NCI-H2029 treated with DMSO at 0.1 percent for 48 hours (cell line): ENCODE measurements around the gene PDCD1.
"Not testable (repeated sequence)": the region's sequence is repeated elsewhere in the genome, so short reads cannot be mapped to it uniquely, and the experiment has no call there.

ENCODE experiments used
- DNase-seq: peaks from one replicate; lab custom pipeline; 2025; lab: John Stamatoyannopoulos, UW

Gene PDCD1

DNA sequence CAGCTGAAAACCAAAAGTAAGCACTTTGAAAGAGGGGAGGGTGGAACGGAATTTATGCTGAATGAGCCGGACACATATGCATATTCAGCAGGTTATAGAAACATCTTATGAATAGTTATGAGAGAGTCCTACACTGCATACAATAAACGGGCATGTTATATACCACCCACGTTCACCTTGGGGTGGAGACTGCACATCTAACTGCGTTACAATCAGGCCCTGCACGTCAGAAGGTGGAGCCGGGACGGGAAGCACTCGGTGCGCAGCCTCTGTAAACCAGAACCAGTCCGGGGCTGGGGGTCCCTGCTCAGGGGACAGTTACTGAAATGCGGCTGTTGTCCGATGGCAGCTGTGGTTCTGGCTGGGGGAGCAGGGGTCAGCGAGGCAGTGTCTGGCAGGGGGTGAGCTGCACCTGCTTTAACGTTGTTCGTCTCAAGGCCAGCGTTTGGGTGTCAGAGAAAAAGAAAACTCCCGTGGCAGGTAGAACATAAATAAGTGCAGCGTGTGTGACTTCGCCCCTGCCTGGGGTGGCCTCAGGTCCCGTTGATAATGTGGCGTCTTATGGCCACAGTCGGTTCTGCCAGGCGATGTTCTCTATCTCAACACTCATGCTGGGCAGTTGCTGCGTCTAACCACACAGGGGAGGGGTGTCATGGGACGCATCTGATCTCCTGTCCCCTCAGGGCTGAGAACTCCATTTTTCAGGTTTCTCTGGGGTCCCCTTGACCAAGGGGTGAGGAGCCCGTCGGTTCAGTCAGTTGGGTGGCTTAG is 24.8 kb downstream of the PDCD1 start:
- not testable (repeated sequence) for DNase-seq

DNA sequence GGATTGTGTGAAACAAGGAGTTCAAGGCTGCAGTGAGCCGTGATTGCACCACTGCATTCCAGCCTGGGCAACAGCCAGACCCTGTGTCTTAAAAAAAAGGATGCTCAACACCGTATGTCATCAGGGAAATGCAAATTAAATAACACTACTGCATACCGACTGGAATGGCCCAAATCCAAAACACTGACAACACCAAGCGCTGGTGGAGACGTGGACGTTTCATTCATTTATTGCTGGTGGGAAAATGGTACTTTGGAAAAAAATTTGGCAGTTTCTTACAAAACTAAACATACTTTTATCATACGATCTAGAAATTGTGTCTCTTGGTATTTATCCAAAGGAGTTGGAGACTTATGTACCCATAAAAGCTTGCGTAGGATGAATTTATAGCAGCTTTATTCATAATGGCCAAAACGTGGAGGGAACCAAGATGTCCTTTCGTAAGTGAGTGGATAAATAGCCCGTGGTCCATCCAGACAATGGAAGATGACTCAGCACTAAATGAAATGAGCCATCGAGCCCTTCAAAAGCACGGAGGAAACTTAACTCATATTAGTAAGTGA is 25.5 kb downstream of the PDCD1 start:
- DNase-seq, result no peak

DNA sequence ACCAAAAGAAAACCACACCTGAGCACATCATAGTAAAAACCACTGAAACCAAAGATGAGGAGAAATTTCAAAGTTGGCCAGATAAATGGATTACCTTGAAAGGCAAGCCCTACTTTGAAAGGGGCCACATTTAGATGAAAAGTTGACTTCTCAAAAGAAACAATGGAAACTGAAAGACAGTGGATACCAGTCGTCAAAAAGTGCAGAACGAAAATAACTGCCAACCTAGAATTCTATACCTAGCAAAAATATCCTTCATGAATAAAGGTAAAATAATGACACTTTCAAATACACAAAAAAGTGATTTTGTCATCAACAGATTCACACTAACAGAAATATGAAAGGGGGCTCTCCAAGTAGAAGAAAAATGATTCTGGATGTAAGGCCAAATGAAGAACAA is 31.3 kb downstream of the PDCD1 start:
- no peak for DNase-seq

DNA sequence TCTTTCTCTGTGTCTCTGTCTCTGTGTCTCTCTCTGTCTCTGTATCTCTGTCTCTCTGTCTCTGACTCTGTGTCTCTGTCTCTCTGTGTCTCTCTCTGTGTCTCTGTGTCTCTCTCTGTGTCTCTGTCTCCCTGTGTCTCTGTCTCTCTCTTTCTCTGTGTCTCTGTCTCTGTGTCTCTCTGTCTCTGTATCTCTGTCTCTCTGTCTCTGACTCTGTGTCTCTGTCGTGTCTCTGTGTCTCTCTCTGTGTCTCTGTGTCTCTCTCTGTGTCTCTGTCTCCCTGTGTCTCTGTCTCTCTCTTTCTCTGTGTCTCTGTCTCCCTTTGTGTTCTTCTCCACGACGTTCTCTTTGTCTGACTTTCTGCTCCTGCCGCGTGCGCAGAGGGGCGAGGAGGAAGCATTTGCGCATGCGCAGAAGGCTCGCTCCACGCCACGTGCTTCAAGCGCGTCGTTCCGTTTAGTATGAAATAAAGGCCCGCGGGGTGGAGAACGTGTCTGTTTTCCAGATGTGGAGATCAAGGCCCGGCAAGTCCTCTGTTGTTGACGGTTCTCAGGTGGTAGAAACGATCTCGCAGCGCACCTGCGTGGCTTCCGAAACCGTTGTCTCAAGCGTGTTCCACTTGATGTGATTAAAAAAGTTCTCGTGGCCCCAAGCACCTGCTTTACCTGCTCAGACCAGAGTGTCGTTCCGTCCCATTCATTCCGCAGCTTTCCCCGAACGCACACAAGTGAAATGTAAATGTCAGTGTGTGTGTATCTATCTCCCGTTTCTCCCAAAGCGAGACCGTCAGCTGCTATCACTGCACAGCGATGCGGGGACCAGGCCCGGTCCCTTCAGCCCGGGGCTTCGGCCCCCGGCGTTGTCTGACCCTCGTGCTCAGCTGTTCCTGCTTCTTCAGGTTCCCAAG is 34.9 kb downstream of the PDCD1 start:
- DNase-seq, result not testable (repeated sequence)

DNA sequence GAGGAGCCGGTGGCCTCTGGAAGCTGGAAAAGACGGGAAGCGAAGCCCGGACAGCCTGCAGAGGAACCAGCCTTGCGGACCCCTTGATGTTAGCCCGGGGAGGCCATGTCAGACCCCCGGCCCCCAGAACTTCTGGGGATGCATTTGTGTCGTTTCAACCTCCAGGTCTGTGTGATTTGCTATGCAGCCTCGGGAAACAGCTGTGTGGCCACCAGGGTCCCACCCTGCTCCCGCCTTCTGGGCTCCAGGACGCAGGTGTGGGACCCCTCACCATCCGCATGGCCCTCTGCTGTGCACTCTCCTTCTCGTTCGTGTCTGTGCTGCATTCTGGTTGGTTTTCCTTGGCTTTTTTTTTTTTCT is 36.5 kb downstream of the PDCD1 start:
- DNase-seq, result no peak

DNA sequence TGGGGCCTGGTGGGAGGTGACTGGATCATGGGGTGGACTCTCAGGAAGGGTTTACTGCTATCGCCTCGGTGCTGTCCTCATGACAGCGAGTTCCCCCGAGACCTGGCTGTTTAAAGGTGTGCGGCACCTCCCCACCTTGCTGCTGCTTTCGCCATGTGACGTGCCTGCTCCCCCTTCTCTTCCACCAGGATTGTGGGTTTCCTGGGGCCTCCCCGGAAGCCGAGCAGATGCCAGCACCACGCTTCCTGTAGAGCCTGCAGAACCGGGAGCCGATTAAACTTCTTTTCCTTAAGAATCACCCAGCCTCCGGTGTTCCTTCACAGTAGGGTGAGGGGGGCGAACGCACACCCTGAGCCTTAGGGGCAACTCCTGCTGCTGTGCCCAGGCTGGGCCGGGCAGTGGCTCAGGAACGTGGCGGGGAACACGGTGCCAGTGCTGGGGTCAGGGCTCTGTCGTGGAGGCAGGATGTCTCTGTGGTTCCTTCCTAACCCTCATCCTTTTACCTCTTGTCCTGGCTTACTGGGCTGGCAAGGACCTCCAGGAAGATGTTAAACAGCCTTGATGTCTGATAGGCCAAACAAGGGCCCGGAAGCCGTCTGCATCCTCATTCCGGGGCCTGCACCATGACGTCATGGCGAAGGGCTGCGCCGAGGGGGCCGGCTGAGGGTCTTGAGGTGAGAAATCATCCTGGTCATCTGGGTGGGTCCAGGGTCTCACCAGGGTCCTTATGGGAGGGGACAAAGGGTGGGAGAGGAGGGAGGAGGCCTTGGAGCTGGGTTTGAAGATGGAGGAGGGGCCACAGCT is 37.0 kb downstream of the PDCD1 start:
- DNase-seq, result no peak

DNA sequence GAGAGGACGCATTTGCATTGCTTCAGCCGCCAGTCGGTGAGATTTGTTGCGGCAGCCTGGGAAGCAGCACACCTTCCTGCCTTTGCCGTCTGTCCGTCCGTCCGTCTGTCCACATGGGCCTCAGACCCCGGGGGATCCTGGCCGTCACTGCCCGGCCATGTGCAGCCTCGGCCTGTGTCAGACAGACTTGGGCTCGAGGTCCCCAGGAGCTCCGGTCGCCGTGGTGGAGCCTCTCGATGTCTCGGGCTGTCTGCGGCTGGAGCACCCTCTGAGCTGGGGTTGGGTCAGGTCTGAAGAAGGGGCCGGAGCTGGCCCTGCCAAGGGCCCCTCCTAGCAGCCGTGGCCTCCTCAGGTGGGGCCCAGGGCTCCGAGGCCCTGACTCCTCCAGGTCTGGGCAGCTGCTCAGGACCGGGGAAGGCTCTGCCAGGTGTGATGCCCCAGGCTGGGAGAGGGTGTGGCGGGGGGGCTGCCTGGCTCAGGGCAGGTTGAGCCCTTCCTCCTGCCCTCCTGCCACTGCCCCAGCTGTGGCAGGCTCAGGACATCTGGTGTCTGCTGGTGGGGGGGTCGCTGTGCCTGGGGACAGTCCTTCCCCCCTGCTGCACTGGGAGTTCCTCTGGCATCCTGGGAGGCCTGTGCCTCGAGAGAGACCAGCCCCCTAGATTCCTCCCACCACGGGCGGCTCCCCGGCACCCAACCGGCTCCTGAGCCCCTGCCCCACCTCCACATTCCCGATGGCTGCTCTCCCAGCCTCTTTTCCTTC is 37.9 kb downstream of the PDCD1 start:
- DNase-seq, result no peak

DNA sequence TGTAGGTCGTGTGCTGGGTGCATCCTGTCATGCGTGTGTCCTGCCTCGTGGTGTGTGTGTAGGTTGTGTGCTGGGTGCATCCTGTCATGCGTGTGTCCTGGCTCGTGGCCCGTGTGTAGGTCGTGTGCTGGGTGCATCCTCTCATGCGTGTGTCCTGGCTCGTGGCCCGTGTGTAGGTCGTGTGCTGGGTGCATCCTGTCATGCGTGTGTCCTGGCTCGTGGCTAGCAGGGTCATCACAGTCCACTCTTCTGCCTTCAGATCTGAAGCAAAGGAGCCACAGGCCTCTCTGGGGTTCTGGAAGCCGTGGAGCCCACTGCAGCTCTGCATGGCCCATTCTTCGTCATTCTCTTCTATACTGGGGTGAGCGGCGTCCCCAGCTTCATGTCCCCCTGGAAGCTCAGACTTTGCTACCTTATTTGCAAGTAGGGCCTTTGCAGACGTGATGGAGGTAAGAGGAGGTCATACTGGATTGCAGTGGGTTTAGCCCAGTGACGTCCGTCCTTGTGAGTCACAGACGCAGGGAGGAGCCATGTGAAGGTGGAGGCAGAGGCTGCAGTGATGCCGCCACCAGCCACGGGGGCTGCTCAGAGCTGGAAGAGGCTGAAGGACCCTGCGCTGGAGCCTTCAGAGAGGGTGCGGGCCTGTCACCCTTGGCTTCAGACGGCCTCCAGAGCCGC is 38.6 kb downstream of the PDCD1 start:
- DNase-seq, result not testable (repeated sequence)

DNA sequence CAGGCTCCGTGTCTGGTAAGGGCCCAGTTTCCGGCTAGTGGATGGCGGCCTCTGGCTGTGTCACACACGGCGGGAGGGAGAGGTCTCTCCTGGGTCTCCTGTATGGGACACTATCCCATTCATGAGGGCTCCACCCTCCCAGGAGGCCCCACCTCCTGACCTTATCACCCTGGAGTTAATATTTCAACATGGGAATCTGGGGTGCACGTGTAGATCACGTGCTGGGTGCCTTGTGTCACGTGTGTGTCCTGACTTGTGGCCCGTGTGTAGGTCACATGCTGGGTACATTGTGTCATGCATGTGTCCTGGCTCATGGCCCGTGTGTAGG is 39.8 kb downstream of the PDCD1 start:
- DNase-seq, result no peak

DNA sequence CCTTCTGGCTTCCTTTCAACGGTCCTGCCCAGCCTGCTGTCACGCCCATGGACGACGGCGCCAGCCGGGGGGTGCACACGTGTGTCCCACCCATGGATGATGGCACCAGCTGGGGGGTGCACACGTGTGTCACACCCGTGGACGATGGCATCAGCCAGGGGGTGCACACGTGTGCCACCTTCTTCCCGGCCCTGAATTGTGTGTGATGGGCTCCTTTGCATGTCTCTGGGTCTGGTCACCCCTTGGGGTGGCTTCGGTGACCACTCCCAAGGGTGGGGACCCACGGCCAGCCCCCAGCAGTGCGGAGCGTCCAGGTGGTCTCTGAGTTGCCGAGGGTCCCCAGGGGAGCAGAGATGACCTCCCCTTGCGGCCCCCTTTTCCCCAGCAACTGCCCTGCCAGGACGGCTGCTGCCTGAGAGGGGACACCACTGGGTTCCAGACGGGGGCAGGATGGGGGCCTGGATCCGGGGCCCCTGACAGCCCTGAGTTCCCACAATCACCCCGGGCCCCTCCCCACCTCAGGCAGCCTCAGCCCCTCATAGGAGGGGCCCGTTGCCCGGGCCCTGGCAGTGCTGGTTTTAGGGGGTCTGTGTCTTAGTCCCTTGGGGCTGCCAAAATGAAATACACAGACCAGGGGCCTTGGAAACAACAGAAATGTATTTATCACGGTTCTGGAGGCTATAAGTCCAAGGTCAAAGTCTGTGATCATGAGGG is 40.3 kb downstream of the PDCD1 start:
- DNase-seq, result no peak

DNA sequence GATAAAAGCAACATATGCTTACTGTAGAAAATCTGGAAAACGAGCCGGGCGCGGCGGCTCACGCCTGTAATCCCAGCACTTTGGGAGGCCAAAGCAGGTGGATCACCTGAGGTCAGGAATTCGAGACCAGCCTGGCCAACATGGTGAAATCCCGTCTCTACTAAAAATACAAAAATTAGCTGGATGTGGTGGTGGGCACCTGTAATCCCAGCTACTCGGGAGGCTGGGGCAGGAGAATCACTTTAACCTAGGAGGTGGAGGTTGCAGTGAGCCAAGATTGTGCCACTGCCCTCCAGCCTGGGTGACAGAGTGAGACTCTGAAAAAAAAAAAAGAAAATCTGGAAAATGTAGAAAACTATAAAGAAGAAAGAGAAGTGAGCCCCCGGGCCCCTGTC is 40.9 kb downstream of the PDCD1 start:
- not testable (repeated sequence) for DNase-seq

DNA sequence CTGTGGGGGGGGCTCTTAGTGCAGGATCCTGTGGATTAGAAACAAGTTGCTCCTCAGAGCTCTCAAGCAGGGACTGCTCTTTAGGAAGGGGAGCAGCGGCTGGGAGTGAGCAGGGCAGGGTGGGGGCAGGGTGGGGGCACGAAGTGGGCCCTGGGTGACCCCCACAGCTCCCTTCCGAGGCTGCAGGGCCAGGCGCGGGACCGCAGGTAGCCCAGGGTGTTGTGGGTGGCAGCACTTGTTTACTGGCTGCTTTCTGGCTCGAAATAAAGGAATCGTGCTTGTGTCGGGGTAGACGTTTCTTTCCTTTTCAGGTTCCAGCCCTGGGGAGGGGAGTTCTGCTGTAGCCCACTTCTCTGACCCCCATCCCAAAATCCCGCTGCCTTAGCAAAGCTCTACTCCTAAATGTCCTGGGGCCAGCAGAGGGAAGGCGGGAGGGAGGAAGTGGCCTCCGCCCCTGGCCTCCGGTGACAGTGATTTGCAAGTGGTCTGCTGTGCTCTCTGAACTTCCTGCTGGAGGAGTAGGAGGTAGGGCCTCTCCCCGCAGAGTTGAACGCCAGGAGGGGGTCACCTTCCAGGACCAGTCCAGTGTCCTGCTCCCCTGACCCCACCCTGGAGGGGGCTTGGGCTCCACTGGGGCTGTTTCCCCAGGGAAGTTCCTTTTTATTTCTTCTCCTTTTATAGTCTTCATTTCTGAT is 41.4 kb downstream of the PDCD1 start:
- no peak for DNase-seq

DNA sequence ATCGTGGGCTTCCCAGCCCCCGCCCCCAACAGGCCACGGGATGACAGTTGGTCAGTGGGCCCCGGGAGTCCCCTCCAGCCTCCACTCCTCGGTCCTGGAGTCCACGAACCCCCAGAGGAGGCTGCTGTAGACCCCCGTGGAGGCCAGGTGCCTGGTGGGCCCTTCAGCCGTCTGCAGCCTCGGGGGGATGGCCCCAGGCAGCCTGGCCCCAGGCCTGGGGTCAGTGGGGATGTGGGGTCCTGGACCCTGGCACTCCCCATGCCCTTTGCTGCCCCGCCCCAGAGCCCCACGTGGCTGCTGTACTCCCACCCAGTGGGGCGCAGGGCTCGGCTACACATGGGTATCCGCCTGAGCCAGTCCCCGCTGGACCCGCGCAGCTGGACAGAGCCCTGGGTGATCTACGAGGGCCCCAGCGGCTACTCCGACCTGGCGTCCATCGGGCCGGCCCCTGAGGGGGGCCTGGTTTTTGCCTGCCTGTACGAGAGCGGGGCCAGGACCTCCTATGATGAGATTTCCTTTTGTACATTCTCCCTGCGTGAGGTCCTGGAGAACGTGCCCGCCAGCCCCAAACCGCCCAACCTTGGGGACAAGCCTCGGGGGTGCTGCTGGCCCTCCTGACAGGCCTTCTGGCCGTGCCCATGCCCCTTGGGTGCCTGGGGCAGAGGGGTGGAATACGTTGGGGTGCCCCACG is 42.1 kb downstream of the PDCD1 start:
- DNase-seq, result no peak

DNA sequence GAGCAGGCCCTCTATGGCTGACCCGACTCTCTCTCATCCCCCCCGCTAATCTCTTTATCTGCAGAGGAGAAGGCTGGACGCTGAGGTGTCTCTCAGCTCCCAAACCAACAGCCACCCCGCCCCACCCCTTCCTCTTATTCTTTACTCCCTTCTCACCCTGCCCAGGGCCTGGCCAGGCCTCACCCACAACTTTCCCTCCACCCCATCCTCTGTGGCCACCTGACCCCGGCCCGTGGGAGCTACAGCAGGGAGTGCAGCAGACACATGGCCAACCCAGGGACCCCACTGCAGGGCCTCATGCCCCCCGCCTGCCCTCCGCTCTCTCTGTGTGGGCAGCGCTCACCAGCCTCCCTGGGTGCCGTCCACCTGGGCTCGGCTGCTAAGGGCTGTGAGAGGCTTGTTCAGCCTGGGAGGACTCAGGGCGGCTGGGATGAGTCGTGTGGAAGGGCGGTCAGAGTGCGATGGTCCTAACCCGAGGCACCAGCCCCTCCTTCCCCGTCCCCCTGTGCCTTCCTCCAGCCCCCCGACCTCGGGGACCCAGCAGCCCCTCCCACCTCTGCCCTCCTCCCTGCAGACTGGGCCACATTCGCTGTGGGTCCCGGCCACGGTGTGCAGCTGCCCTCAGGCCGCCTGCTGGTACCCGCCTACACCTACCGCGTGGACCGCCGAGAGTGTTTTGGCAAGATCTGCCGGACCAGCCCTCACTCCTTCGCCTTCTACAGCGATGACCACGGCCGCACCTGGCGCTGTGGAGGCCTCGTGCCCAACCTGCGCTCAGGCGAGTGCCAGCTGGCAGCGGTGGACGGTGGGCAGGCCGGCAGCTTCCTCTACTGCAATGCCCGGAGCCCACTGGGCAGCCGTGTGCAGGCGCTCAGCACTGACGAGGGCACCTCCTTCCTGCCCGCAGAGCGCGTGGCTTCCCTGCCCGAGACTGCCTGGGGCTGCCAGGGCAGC is 42.9 kb downstream of the PDCD1 start:
- DNase-seq, result no peak

DNA sequence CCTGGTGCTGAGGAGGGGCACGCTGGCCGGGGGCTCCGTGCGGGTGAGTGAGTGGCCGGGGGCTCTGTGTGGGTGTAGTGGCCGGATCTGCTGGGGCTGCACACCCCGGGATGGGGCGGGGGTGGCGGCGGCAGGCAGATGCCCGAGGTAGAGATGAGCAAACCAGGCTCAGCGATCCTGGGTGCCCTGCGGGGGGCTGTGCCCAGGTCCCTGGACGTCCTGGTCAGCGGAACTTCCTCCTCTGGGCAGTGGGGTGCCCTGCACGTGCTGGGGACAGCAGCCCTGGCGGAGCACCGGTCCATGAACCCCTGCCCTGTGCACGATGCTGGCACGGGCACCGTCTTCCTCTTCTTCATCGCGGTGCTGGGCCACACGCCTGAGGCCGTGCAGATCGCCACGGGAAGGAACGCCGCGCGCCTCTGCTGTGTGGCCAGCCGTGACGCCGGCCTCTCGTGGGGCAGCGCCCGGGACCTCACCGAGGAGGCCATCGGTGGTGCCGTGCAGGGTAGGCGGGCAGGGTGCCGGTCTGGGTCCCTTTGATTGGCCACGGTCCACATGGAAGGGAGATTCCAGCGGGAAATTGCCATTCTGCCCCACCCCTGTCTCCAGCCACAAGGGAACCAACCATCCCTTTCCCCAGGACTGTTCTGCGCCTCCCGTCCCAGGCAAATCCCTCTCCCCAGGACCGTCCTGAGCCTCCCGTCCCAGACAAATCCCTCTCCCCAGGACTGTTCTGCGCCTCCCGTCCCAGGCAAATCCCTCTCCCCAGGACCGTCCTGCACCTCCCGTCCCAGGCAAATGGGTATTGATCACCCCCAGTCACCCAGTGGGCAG is 43.8 kb downstream of the PDCD1 start:
- no peak for DNase-seq

DNA sequence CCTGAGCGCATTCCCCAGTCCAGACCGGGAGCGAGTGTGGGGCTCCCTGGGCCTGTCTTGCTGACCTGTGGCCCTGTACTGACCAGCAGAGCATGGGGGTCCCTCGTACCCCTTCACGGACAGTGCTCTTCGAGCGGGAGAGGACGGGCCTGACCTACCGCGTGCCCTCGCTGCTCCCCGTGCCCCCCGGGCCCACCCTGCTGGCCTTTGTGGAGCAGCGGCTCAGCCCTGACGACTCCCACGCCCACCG is 44.4 kb downstream of the PDCD1 start:
- DNase-seq, result no peak

DNA sequence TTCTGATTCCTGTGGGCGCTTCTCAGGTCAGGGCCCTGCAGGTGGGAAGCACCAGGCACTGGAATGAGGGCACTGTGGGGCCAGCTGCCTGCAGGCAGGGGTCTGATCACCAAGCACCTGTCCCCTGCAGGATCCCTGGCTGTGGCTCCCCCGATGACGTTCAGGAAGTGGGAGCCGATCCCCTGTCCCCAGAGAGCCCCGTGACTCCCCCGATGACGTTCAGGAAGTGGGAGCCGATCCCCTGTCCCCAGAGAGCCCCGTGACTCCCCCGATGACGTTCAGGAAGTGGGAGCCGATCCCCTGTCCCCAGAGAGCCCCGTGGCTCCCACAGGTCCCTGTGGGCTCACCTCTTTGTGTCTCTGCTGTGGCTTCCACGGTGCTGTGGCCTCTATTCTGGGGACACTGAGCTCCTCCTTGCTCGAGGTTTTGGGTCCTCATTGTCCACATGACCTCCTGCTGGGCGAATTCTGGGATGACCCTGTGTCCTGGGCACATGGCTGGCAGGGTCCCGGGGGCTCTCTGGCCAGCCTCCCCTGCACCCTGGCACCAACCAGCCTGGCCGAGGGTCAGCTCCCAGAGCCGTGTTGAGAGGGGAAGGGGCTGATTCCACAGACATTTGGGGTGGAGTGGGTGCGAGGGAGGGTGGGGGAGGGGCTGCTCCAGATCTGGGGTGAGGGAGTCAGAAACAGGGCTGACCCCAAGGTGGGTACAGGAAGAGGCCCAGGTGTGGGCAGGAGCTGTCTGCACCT is 44.9 kb downstream of the PDCD1 start:
- no peak for DNase-seq
